GM10248 (cell line): Measurements from ENCODE around the gene KLHL6.
"Not testable (repeated sequence)": the region's sequence is repeated elsewhere in the genome, so short reads cannot be mapped to it uniquely, and the experiment has no call there.

Experiments used
- CTCF ChIA-PET: fragments of 300-600 bp; sonication (Branson Sonifier 250); formaldehyde crosslinking; extraction: SDS; loops from one replicate; lab custom pipeline; 2021; ENCODE audit warnings: antibody characterized with exemption; lab: Yijun Ruan, JAX
- POLR2A ChIA-PET: fragments of 350-650 bp; sonication (Branson Sonifier 250); formaldehyde crosslinking; extraction: SDS; loops from one replicate; lab custom pipeline; 2020; ENCODE audit warnings: antibody characterized with exemption; lab: Yijun Ruan, JAX
- DNase-seq: peaks from one replicate; pipeline ENCODE4 v3.0.0; 2012; ENCODE audit errors: extremely low spot score
- TF ChIP-seq, protein P1 (sequence below): IDR thresholded peaks from 2 replicates; pipeline ENCODE4 v1.5.1; 2012; ENCODE audit warnings: mild to moderate bottlenecking, low read depth; ENCODE audit errors: extremely low read depth, missing control alignments, control extremely low read depth

The KLHL6 gene

DNA sequence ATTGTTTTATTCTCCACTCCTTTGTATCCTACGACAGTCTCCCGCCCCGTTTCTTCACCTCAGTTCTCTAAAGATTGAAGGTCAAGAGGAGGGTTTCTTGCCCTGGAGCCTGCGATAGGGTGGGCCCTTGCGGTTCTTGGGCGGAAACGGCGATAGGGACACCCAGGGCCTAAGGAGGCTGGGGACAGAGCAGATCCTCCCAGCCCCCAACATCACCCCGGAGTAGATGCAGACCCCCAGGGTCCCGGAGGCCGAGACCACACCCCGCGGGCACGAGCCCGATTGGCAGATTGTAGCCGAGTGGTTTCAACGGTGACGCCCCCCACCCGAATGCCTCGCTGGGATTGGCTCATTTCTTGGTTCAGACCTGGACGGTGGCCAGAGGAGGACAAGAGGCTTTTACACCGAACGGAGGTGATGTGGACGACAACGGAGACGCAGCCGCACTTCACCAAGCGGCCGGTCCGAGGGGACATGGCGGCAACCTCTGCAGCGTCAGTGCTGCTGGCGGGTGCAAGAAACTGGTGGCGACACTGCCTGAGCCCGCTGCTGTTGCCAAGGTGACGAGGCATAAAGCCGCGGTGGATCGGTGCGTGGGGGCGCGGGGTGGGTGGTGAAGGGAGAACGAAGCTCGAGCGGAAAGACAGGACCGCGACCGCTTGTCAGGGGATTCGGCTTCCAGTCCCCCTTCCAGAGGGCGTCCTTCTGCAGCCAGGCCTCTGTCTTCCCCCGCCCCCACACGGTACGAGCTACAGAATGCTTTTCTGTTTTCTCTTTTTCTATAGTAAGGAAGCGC lies 108.1 kb downstream of the KLHL6 start:
- DNase-seq, result peak; percentile 90
- ChIA-PET POLR2A (interaction anchor here (0.6 kb wide), 1 partner anchor 255 kb away, joined by 3 read pairs; no protein-coding TSS in a partner anchor), CTCF (interaction anchor here (0.9 to 1.5 kb wide), 2 partner anchors 9 to 22 kb away, joined by 3 to 6 read pairs; no protein-coding TSS in a partner anchor)
- TF ChIP-seq, protein P1, sequence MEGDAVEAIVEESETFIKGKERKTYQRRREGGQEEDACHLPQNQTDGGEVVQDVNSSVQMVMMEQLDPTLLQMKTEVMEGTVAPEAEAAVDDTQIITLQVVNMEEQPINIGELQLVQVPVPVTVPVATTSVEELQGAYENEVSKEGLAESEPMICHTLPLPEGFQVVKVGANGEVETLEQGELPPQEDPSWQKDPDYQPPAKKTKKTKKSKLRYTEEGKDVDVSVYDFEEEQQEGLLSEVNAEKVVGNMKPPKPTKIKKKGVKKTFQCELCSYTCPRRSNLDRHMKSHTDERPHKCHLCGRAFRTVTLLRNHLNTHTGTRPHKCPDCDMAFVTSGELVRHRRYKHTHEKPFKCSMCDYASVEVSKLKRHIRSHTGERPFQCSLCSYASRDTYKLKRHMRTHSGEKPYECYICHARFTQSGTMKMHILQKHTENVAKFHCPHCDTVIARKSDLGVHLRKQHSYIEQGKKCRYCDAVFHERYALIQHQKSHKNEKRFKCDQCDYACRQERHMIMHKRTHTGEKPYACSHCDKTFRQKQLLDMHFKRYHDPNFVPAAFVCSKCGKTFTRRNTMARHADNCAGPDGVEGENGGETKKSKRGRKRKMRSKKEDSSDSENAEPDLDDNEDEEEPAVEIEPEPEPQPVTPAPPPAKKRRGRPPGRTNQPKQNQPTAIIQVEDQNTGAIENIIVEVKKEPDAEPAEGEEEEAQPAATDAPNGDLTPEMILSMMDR, result peak; percentile 0

DNA sequence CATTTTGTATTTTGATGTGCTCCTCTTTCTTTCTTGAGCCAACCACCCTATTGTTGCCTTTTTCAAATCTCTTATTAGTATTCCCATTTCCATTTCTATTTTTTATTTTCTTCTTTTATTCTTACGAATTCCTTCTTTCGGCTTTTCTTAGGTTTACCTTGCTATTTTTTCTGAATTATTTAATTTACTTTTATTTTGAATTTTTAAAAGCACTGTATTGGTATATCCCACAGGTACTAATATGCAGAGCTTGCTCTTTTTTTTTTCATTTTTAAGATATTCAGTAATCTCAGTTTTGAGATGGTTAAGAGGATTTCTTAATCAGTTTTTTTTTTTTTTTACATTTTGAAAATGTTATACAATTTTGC lies 108.7 kb downstream of the KLHL6 start:
- TF ChIP-seq, protein P1, result no peak
- ChIA-PET CTCF (no interaction called here), POLR2A (no interaction called here)
- DNase-seq, result no peak

DNA sequence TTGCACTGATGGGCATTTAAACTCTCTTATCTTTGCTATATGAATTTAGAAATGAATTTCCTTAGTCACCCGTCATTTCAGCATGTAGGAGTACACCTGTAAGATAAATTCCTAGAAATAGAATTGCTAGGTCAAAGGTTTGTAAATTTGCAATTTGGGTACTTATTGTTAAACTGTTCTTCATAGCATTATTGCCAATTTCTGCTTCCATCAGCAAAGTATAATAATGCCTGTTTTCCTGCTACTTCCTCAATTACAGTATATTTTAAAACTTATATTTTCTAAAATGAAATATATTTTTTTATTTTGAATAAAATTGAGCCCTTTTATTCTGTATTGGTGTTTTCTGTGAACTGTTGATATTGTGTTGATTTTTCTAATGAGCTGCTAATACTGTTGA lies 110.8 kb downstream of the KLHL6 start:
- CTCF ChIA-PET, result no interaction called here
- TF ChIP-seq, protein P1, result no peak
- POLR2A ChIA-PET, result no interaction called here
- no peak for DNase-seq

DNA sequence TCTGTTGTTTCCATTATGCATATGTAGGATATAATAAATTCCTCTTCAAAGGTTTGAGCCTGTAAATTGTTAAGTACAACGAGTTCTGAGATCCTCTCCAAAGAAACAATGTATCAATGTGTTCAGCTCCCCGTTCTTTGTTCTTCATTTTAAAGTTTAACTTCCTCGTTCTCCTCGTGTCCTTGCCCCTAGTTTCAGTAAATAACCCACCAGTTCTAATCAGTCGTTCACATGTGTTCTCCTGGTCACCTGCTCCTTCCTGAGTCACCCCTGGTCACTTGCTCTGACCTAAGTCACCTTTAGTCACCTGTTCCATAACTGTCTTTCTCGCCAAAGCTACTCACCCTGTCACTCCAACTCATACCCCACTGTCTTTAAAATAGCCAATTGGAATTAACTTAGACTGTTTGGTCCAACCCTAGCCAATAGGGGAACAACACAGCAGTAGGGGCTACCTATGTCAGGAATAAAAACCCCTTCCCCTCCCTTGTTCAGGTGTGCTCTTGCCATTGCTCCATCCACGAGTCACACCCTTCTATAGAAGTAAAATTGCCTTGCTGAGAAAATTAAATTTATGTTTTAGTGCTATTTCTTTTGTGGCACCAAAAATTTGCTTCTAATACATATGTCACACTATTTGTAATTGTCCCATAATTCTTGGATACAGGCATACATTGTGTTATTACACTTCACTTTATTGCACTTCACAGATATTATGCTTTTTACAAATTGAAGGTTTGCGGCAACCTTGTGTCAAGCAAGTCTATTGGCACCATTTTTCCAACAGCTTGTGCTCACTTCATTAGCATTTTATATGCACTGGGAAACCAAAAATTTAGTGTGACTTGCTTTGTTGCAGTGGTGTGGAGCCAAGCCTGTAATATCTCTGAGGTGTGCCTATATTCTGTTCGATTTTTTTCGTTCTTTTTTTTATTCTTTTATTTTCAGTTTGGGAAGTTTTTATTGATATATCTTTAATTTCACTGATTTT lies 111.8 kb downstream of the KLHL6 start:
- ChIA-PET CTCF (no interaction called here), POLR2A (no interaction called here)
- TF ChIP-seq, protein P1, result no peak
- no peak for DNase-seq

DNA sequence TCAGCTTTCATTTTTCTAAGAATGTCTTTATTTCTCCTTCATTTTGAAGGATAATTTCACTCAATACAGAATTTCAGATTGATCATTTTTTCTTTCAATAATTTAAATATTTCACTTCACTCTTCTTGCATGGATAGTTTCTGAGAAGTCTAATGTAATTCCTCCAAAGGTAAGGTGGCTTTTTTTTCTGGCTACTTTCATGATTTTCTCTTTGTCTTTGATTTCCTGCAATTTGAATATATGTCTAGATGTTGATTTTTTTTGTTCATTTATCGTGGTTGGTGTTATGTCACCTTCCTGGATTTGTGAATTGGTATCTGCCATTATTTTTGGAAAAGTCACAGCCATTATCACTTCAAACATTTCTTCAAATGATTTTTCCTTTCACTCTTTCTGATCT lies 112.5 kb downstream of the KLHL6 start:
- CTCF ChIA-PET, result no interaction called here
- TF ChIP-seq, protein P1, result no peak
- POLR2A ChIA-PET, result no interaction called here
- DNase-seq, result no peak

DNA sequence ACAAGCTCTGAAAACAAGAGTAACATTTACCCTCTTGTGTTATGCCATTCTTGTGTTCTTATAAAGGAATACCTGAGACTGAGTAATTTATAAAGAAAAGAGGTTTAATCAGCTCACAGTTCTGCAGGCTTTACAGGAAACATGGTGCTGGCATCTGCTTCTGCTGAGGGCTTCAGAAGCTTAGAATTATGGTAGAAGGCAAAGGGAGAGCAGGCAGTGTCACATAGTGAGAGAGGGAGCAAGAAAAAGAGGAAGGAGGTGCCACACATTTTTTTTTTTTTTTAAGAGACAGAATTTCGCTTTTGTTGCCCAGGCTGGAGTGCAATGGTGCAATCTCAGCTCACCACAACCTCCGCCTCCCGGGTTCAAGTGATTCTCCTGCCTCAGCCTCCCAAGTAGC lies 115.0 kb downstream of the KLHL6 start:
- CTCF ChIA-PET, result interaction anchor here (1.3 kb wide), 2 partner anchors 12 to 18 kb away, joined by 3 read pairs; partner anchors contain the start of gene MCF2L2
- DNase-seq, POLR2A ChIA-PET: not testable (repeated sequence)
